Neural cell (in vitro differentiated cells): ENCODE data around the gene MVD. TPM values are rescaled to one million over a fixed set of nuclear protein-coding genes. Genes with fewer than 3 reads are reported as not detected.

Experiments used
- H2AFZ ChIP-seq: fragments of 200-600, 300-800 bp; sonication (generic), shearing (Covaris generic); 2 replicates; pipeline ENCODE4 v1.6.0; 2014; ENCODE audit warnings: low read depth, mild to moderate bottlenecking, antibody characterized with exemption, low read length, moderate library complexity
- H3F3A ChIP-seq: fragments of 200-600 bp; shearing (Covaris generic); 2 replicates; pipeline ENCODE4 v1.6.1; 2016; ENCODE audit warnings: mild to moderate bottlenecking, moderate library complexity, mixed read lengths, antibody characterized with exemption, low read length; ENCODE audit not compliant: insufficient read depth, poor library complexity, severe bottlenecking
- H3K27ac ChIP-seq: fragments of 200-600, 300-800 bp; sonication (generic), shearing (Covaris generic); 2 replicates; pipeline ENCODE4 v1.5.1; 2014; ENCODE audit warnings: mild to moderate bottlenecking, low read length, moderate library complexity
- H3K27me3 ChIP-seq: fragments of 300-800, 200-600 bp; sonication (generic), shearing (Covaris generic); 2 replicates; pipeline ENCODE4 v1.6.0; 2014; ENCODE audit warnings: mild to moderate bottlenecking, low read depth, low read length, moderate library complexity; ENCODE audit not compliant: insufficient read depth
- H3K36me3 ChIP-seq: fragments of 300-800, 200-600 bp; sonication (generic), shearing (Covaris generic); 2 replicates; pipeline ENCODE4 v1.5.1; 2014; ENCODE audit warnings: mild to moderate bottlenecking, antibody characterized with exemption, low read length, moderate library complexity; ENCODE audit not compliant: insufficient read depth
- H3K4me2 ChIP-seq: fragments of 300-800, 200-600 bp; sonication (generic), shearing (Covaris generic); 2 replicates; pipeline ENCODE4 v1.6.0; 2014; ENCODE audit warnings: mild to moderate bottlenecking, low read length
- H3K4me3 ChIP-seq: fragments of 300-800, 200-600 bp; sonication (generic), shearing (Covaris generic); 2 replicates; pipeline ENCODE4 v1.5.1; 2014; ENCODE audit warnings: mild to moderate bottlenecking, low read length, moderate library complexity
- H3K79me2 ChIP-seq: fragments of 200-600 bp; shearing (Covaris generic); replicated peaks from 2 replicates; pipeline ENCODE4 v1.6.0; 2014; ENCODE audit warnings: mild to moderate bottlenecking, low read length, moderate library complexity; ENCODE audit not compliant: insufficient read depth
- H3K9ac ChIP-seq: fragments of 300-800, 200-600 bp; sonication (generic), shearing (Covaris generic); 2 replicates; pipeline ENCODE4 v1.6.1; 2016; ENCODE audit warnings: mild to moderate bottlenecking, low read length, mixed read lengths
- H3K9me2 ChIP-seq: fragments of 200-600 bp; shearing (Covaris generic); 2 replicates; pipeline ENCODE4 v1.6.1; 2016; ENCODE audit warnings: mild to moderate bottlenecking, low read length, mixed read lengths; ENCODE audit not compliant: insufficient read depth
- H3K9me3 ChIP-seq: fragments of 200-600, 300-800 bp; sonication (generic), shearing (Covaris generic); 2 replicates; pipeline ENCODE4 v1.6.1; 2016; ENCODE audit warnings: mild to moderate bottlenecking, mixed run types, low read length, moderate library complexity, mixed read lengths
- H4K20me1 ChIP-seq: fragments of 200-600 bp; shearing (Covaris generic); 2 replicates; pipeline ENCODE4 v1.6.1; 2016; ENCODE audit warnings: mild to moderate bottlenecking, mixed run types; ENCODE audit not compliant: insufficient read depth
- EP300 ChIP-seq: fragments of 450-650 bp; conservative IDR thresholded peaks from 2 replicates; pipeline ENCODE4 v1.6.1; 2014; ENCODE audit warnings: antibody characterized with exemption, mild to moderate bottlenecking, moderate library complexity; ENCODE audit not compliant: poor library complexity, severe bottlenecking
- EZH2 ChIP-seq: fragments of 200-600, 300-800 bp; shearing (Covaris generic), sonication (generic); IDR thresholded peaks from 2 replicates; pipeline ENCODE4 v1.6.1; 2014; ENCODE audit warnings: antibody characterized with exemption, low read length, borderline replicate concordance, mild to moderate bottlenecking; ENCODE audit not compliant: insufficient read depth, poor library complexity, severe bottlenecking
- MXI1 ChIP-seq: fragments of 450-650 bp; conservative IDR thresholded peaks from 2 replicates; pipeline ENCODE4 v1.6.1; 2014; ENCODE audit warnings: antibody characterized with exemption, mild to moderate bottlenecking; ENCODE audit not compliant: poor library complexity, severe bottlenecking
- POLR2AphosphoS5 ChIP-seq: IDR thresholded peaks from 2 replicates; pipeline ENCODE4 v1.6.1; 2012
- RAD21 ChIP-seq: fragments of 450-650 bp; conservative IDR thresholded peaks from 2 replicates; pipeline ENCODE4 v1.6.1; 2014; ENCODE audit warnings: antibody characterized with exemption, mild to moderate bottlenecking, moderate library complexity
- SMC3 ChIP-seq: fragments of 450-650 bp; conservative IDR thresholded peaks from 2 replicates; pipeline ENCODE4 v1.6.1; 2014; ENCODE audit warnings: antibody characterized with exemption, mild to moderate bottlenecking, moderate library complexity; ENCODE audit not compliant: poor library complexity
- TAF1 ChIP-seq: IDR thresholded peaks from 2 replicates; pipeline ENCODE4 v1.6.1; 2012; ENCODE audit warnings: low read depth
- polyA plus RNA-seq: library from polyadenylated mRNA; depleted of rRNA; stranded (reverse); fragments of >200 nt; gene quantifications from 2 replicates; pipeline ENCODE4 v1.2.3, GENCODE V29; 2014
- TF ChIP-seq, protein P1 (sequence below): fragments of 450-650 bp; IDR thresholded peaks from 2 replicates; pipeline ENCODE4 v1.5.1; 2014; ENCODE audit warnings: antibody characterized with exemption, mild to moderate bottlenecking, moderate library complexity; ENCODE audit not compliant: poor library complexity, severe bottlenecking
- TF ChIP-seq, protein P2 (sequence below): IDR thresholded peaks from 2 replicates; pipeline ENCODE4 v1.6.1; 2012; ENCODE audit warnings: borderline replicate concordance

The MVD gene
- polyA plus RNA-seq, 1 donor from 2014 or later, result 232 TPM

DNA sequence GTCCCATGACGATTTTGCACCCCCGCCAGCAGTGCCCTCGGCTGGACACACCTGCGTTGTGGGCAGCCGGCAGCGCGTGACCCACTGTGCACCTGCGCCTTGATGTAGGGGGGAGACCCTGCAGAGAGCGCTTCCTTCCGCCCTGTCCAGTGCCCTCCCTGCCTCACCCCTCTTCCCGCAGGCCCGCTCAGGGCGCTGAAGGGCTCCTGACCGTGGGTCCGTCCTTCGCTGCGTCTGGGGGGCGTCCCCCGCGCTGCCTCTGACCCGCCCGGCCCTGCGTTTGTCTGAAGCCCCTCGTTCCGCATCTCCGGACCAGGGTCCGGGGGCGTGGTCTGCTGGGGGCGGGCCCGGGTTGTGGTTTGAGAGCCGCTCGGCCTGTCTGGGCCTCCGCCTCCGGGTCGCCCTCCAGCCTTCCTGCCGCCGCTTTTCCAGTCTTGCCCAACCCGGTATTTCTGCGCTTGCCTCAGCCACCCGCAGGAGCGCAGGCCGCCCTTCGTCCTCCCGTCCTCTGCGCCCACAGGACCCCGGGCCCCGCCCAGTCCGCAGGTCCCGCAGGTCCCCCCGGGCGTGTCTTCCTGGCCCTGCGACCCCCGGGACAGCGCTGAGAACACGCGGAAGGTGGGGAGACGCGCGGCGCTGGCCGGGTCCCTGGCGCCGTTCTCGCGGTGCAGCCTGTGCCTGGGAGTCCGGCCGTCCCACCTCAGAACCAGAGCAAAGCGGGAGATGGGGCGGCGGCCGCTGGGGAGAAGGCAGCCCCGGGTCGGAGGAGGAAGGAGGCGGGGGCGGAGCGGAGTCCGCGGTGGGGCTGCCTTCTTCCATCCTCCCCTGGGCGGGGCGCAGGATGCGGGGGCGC lies 28.5 kb downstream of the MVD start:
- Histone ChIP-seq H4K20me1 (no peaks in the 10 kb centered on the region), H3K27ac (no peak overlapping the region), H3K9ac (no peak overlapping the region), H3K27me3 (peaks cover 13% of the 10 kb centered on the region), H3K9me3 (no peaks in the 10 kb centered on the region), H3K36me3 (no peaks in the 10 kb centered on the region), H3K4me3 (no peak overlapping the region), H3K79me2 (no peaks in the 10 kb centered on the region), H3K4me2 (no peak overlapping the region), H3F3A (no peaks in the 10 kb centered on the region), H2AFZ (no peak overlapping the region), H3K9me2 (no peaks in the 10 kb centered on the region)
- TF ChIP-seq EZH2 (no peak), SMC3 (no peak), TAF1 (no peak), POLR2AphosphoS5 (no peak), EP300 (no peak), RAD21 (no peak), MXI1 (no peak)
- TF ChIP-seq, protein P1, sequence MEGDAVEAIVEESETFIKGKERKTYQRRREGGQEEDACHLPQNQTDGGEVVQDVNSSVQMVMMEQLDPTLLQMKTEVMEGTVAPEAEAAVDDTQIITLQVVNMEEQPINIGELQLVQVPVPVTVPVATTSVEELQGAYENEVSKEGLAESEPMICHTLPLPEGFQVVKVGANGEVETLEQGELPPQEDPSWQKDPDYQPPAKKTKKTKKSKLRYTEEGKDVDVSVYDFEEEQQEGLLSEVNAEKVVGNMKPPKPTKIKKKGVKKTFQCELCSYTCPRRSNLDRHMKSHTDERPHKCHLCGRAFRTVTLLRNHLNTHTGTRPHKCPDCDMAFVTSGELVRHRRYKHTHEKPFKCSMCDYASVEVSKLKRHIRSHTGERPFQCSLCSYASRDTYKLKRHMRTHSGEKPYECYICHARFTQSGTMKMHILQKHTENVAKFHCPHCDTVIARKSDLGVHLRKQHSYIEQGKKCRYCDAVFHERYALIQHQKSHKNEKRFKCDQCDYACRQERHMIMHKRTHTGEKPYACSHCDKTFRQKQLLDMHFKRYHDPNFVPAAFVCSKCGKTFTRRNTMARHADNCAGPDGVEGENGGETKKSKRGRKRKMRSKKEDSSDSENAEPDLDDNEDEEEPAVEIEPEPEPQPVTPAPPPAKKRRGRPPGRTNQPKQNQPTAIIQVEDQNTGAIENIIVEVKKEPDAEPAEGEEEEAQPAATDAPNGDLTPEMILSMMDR, result no peak
- TF ChIP-seq, protein P2, sequence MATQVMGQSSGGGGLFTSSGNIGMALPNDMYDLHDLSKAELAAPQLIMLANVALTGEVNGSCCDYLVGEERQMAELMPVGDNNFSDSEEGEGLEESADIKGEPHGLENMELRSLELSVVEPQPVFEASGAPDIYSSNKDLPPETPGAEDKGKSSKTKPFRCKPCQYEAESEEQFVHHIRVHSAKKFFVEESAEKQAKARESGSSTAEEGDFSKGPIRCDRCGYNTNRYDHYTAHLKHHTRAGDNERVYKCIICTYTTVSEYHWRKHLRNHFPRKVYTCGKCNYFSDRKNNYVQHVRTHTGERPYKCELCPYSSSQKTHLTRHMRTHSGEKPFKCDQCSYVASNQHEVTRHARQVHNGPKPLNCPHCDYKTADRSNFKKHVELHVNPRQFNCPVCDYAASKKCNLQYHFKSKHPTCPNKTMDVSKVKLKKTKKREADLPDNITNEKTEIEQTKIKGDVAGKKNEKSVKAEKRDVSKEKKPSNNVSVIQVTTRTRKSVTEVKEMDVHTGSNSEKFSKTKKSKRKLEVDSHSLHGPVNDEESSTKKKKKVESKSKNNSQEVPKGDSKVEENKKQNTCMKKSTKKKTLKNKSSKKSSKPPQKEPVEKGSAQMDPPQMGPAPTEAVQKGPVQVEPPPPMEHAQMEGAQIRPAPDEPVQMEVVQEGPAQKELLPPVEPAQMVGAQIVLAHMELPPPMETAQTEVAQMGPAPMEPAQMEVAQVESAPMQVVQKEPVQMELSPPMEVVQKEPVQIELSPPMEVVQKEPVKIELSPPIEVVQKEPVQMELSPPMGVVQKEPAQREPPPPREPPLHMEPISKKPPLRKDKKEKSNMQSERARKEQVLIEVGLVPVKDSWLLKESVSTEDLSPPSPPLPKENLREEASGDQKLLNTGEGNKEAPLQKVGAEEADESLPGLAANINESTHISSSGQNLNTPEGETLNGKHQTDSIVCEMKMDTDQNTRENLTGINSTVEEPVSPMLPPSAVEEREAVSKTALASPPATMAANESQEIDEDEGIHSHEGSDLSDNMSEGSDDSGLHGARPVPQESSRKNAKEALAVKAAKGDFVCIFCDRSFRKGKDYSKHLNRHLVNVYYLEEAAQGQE, result no peak

DNA sequence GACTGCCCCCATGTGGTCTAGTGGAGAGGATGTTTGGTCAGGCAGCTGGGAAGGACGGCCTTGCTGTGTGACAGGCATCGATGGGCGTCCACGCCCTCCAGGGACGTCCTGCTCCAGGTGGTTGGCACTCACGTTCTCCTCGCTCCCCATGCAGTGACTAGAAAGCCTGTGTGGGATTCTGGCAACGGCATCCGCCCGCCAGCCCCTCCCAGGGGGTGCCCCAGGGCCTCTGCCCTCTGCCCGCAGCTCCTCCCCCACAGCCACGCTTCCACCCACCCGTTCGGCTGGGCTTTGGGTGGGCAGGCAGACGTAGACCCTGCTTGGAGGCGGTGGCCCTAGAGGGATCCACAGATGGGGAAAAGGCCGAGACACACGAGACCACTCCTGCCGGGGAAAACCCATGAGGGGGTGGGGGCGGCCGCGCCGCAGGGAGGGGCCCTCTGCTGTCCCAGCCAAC lies 29.2 kb downstream of the MVD start:
- Histone ChIP-seq H3F3A (no peaks in the 10 kb centered on the region), H3K9me3 (no peaks in the 10 kb centered on the region), H3K4me2 (no peak overlapping the region), H3K36me3 (no peaks in the 10 kb centered on the region), H2AFZ (no peak overlapping the region), H3K27me3 (peaks cover 13% of the 10 kb centered on the region), H3K9me2 (no peaks in the 10 kb centered on the region), H3K9ac (no peak overlapping the region), H3K4me3 (no peak overlapping the region), H3K79me2 (no peaks in the 10 kb centered on the region), H4K20me1 (no peaks in the 10 kb centered on the region), H3K27ac (no peak overlapping the region)
- TF ChIP-seq EP300, result no peak
- TF ChIP-seq, protein P2, result no peak
